Hematopoietic multipotent progenitor cell treated with erythropoietin and hydrocortisone succinate and interleukin-3 and kit ligand, for 17 days (in vitro differentiated cells): ENCODE results near the gene PER2.
"Not testable (repeated sequence)": the region's sequence is repeated elsewhere in the genome, so short reads cannot be mapped to it uniquely, and the experiment has no call there.

Experiments used
- DNase-seq: peaks from one replicate; pipeline ENCODE4 v3.0.0-alpha.2; 2015; ENCODE audit warnings: low spot score

PER2 gene

DNA sequence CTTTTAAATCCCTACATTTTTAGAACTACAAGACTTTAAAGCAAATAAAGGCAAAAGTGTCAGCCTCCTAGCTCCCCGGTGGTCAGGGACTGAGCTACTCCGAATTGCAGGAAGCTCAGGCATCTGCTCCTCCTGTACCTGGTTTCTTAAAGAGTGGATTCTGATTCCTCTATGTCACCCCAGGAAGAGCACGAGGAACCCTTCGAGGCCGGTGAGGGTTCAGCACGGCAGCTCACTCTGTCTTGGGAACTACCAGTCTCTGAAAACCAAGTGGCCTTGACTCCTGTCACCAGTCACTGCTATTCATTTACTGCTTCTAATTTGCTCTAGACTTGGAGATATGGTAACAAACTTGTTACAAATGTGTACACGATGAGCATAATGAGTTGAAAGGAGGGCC lies 2.3 kb downstream of the PER2 start:
- DNase-seq, result no peak

DNA sequence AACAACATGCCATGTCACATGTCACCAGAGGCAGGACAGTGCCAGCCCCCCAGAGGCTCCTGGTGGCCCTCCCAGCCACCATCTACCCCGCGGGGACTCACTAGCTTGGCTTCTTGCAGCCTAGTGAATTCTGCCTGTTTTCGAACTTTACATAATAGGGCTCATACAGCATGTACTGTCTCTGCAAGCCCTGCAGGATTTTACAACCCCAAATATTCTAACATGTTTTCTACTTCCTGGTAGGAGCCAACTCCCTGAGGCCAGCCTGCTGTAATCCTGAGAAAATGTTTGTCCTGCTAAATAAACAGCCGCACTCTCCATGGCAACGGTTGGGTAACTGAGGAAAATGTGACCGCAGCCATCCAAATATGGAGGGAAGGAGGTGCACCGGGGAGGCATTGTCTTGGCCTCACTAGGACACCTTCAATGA lies 2.7 kb downstream of the PER2 start:
- no peak for DNase-seq

DNA sequence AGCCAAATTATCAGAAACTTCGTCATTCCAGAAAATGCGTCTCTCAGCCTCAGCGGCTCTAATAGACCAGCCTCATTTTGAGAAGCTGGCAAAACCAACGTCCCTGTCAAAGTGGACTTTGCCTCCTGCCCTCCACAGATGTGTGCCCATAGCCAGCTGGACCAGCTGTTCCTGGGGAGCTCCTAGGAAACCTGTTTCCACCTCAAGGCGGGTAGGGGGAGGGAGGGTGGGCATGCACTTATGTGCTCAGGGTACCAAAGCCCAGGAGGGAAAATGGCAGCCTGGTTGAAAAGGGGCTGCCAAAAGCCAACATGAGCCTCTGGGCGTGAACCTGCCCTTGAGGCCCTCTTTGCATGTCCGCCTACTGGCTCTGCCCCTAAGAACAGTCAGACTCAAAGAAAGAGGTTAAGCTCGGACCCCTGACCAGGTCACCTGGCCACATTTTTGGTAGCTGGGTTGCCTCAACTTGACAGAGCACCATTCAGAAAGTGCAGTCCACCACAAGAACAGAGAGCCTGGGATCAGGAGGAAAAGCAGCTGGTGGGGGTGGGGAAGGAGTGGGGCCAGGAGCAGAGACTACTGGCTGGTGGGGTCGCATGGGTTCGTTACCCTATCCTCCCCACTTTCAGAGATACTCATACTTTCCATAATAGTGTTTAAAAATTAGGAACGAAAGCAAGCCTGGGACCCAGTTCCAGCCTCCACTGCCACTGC lies 3.5 kb downstream of the PER2 start:
- DNase-seq, result no peak

DNA sequence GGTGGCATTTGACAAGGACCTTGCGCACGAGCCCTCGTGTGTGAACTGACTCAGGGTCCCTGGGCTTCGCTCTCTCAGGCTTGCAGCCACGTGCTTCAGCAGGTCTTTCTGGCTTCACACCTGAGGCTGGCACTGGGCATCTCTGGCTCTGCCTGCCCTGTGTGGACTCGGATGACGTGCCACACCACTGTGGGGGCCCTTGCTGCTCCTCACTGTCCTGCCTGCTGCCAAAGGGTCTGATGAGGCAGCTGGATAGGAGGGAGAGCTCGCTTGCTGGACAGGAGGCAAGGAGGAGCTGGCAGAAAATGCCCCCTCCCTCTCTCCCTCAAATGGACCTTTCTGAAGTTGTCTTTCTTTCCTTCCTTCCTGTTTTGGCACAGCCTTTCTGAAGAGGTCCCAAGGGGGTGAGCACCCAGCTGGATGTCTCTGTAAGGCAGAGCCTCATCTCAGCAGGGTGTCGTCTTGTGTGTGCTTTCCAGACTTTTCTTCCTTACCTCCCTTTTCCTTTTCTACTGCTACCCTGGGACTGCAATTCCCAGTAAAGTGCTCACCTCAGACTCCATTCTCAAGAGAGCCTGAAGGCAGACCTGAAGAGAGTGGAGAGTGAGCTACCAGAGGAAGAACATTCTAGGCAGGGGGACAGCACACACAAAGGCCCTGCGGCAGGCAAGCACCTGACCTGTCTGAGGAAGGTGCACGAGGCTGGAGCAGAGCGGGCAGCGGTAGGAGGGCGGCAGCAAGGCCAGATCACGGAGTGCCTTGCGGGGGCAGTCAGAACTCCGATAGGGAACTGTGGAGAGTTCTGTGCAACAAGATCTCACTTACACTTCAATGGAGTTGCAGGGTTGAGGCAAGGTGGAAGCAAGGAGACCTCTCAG lies 5.3 kb downstream of the PER2 start:
- no peak for DNase-seq

DNA sequence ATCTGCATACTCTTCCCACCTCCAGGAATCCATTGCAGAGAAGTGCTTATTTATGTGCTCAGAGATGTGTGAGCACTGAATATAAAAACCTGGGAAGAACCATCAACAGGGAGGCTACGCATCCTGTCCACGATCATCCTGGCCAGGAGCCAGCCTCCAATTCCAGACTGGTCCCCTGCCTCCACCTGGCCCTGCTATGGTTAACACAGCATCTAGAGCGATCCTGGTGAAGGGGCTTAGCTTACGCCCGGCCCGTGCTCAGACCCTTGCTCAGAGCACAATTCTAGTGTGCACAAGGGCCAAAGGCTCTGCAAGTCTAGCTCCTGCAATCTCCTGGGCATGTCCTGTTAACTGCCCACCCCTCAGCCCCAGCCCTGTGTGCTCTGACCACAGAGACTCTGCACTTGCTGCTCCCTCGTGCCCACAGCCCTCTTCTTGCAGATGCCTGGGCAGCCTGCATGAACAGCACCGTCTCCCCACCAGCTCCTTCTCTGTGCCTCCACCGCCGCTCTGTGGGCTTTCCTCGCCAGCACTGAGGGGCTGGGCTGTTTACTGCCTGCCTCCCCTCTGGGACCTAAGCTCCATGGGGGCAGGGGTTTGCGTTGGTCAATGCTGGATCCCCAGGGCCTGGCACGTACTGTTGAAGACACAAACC lies 6.5 kb downstream of the PER2 start:
- no peak for DNase-seq

DNA sequence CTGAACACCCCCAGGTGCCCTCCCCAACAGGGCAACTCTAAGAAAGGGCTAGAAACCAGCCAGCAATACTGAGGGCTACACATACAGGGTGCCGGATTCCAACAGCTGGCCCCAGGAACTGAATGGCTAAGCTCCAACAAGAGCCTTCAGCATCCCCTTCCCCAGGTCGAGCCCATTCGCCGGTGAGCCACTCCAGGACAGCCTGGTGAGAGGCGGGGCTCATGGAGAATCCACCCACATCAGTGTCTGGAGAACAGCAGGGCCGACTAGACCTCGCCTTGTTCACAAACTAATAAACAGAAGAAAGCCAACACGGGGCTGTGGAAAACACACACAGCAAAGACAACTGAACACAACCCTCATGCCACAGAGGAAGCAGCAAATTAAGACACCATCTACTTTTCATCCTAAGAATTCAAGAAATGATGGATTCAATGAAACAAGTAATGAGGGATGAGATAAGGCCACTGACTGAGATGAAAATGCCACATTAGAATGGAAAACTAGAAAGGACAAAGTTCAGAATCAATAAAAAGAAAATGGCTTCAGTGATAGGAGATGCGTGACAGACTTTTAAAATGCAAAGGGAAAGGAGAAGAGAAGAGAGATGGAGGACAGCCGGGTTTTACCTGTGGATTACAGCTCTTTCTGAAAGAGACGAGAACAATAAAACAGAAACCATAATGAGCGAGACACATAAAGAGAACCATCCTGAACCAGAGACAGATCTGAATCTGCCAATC lies 8.2 kb downstream of the PER2 start:
- DNase-seq, result no peak

DNA sequence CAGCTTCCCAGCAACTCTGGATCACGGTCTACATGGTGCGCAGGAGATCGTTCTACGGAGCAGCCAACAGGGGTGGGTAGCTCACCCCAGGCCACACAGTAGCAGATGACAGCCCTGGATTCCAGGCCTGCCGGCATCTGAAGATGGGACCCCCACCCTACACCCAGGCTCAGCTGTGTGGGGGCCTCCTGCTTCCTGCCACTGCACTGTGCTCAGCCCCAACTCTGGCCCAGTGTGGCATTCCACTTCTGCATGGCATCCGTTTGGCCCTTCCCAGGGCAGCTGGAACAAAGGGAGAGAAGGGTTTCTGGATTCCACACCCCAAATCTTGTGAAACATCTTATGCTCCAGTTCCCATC lies 9.1 kb downstream of the PER2 start:
- DNase-seq, result no peak

DNA sequence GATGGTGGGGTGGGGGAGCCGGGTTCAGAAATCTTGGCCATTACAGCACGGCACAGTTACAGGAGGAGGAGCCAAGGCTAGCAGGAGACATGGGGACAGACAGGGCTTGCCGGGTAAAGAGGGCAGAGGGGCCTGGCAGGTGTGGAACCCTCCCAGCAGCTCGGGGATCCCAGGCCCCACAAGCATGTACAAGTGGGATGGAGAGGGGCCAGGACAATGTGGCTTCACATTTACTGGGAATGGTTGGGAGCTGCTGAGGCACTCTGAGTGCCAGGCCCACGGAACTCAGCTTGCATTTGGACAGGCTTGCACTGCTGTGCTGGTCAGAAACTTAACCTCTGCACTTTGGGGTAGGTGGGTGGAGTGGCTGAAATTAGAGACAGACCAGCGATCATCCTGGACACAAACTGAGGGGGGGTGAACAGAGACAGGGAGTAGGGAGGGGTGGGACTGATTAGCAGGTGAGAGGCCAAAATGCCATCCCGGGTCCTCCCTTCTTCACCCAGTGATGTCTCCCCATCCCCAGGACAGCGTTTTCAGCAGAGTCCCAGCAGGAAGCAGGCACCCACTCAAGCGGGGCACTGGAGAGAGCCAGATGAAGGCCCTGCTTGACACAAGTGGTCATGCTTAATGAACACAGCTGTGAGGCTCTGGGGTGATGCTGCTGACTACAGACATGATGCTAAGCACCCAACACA lies 9.6 kb downstream of the PER2 start:
- DNase-seq, result no peak

DNA sequence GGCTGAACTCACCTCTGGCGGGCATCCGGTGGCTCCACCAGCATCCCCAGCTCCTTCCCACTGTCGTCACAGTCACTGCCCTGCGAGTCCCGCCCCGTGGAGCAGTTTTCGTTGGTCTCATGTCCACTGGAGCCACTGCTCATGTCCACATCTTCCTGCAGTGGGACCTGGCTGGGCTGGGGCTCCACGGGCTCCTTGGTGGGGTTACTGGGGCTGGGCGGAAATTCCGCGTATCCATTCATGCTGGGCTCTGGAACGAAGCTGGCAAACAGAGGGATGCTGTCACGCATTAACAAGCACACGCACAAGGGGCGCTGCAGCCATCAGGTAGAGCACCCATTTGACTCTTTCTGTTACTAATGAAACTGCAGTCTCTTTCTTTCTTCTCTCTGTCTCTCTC lies 10.7 kb downstream of the PER2 start:
- DNase-seq, result no peak

DNA sequence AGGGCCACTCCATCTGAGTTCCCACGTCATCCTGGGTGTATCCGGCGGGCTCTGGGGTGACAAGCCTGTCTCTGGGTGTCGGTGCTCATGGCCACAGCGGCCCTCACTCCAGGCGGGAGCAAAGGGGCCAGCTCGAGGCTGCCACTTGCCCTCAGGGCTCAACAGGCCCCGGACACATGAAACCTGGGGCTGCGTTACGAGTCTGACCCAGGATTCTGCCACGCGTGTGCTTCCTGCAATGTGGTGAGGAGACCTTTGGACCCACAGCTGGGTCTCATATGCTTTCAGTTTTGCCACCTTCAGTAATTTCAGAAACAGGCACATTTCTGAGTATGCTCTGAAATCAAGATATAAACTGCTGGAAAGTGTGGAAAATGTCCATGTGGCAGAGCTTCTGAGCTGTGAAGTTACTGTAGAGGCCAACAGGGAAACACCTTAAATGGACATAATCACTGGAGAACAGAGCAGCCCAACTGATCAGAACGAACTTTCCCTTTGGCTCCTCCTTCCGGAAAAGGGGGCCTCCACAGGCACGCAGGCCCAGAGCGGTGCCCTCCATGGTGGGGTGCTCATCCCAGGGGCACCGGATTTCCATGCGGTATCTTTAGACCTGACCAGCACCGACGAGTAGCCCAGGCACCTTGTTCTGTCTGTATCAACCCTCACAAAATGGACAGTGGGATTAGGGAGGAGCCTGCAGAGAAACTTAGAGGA lies 14.1 kb downstream of the PER2 start:
- no peak for DNase-seq

DNA sequence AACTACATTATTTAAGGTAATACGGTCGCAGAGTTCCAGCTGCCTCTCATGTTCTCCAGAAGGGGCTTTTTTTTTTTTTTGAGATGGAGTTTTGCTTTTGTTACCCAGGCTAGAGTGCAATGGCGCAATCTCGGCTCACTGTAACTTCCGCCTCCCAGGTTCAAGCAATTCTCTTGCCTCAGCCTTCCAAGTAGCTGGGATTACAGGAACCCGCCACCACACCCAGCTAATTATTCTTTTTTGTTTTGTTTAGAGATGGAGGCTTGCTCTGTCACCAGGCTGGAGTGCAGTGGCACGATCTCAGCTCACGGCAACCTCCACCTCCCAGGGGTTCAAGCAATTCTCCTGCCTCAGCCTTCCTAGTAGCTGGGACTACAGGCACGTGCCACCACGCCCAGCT lies 15.0 kb downstream of the PER2 start:
- not testable (repeated sequence) for DNase-seq

DNA sequence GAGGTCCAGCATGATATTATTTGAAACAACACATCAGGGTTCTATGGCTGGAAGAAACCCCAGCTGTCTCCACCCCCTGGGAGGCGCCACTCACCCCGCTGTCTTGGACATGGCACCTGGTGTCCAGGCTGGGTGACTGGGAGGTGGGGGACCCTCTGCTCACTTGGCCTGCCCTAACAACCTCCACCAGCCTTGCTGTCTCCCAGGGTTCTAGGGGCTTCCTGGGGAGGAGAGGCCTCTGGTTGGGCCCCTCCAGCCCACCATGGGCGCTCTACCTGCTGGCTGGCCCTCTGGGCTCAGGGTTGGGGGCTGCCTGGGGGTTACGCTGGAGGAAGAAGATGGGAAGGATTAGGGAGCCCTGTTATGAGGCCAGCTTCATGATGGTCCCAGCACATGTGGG lies 16.3 kb downstream of the PER2 start:
- no peak for DNase-seq

DNA sequence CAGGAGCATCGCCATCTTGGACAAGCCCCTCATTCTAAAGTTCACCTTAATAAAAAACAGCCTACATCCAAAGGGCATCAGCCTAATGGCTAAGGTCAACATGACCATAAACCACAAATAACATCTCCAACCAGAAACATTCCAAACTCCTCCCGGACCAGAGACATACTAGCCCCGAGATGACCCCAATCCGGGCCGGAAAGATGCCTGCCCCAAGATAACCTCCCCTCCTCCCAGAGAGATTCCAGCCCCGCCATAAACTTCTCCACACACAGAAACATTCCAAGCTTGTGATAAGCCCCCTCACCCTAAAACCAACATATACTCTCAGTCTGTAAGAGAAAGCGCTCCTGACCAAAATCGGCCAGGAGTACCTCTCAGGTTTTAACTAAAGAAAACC lies 16.7 kb downstream of the PER2 start:
- not testable (repeated sequence) for DNase-seq

DNA sequence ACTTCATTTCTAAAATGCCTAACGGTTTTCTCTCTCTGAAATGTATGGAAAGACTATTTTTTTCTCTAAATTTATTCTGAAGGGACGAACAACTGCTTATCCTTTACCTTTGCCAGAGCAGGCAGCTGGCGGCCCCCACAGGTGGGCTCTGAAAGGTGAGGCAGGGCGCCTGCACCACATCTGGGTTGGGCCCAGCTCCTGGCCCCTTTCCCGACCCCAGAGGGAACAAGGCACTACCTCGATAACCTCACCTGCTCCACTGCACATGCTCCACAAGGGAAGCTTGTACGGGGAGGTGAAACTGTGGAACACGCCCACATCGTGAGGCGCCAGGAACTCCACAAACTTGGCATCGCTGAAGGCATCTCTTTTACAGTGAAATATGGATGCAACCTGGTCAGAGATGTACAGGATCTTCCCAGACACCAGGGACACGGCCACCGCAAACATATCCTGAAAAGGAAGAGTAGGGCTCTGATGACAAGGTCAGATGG lies 17.3 kb downstream of the PER2 start:
- no peak for DNase-seq

DNA sequence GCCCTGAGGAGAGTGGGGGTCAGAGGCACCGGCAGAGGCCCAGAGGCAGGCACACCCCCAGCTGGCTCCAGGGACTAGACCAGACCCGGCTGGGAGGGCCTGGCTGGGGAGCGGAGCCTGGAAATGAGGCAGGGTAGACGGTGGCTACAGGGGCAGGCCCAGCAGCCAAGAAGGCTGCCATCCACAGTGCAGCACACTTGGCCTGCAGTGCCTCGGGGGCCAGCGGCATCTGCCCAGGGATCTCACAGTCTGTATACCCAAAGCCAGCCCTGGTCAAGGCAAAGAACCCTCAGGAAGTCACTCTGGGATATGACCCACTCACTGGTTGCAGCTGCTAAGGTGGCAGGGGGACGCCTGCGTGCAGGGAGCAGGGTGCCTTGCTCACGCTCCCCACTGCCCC lies 17.8 kb downstream of the PER2 start:
- no peak for DNase-seq

DNA sequence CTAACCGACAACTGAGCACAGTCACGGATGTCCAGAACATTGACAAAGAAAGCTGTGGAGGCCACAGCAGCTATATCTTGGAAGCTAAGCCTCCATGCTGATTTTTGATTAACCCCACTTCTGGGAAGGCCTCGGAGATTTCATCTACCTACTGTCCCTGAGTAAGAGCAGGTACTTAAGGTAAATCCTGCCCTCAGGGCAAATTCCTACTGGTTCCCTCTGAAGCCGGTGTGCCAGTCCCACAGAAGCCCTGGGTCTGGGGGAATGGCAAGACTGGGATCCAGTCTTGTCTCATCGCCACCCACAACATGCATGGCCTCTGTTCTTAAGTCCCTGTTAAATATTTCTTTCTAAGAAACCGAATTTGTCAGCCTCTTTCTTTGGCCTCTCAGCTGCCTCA lies 18.7 kb downstream of the PER2 start:
- no peak for DNase-seq

DNA sequence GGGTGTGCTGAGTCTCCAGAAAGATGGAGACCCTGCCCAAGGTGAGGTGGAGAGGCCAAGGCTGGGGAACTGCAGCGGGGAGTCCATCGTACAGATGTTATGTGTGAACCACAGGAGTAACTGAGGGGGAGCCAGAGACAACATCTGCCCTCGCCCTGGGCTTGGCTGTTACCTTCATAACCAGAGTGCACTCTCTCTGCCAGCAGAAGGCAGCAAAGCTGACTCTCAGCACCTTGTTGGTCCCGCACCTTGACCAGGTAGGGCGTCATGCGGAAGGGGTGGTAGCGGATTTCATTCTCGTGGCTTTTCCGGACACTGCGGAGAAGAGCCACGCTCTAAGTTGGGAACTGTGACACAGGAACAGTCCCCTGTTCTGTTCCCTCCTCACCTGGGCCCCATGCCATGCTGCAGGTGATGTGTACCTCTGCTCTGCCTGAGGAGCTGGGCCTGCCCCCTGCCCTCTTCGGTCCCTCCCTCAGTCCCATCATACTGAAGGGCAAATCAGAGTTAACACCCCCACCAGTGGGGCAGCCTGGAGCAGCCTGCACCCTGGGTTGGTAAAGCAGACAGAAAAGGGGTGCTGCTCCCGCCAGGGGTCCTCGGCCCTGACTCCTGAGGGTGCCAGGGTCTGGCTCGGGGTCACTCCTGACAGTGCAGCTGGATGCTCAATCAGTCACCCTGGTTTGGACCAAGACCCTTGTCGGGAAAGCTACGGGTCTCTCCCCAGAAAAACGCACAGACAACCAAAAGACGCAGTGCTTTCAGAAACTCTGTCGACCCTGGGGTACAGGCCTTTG lies 20.3 kb downstream of the PER2 start:
- no peak for DNase-seq

DNA sequence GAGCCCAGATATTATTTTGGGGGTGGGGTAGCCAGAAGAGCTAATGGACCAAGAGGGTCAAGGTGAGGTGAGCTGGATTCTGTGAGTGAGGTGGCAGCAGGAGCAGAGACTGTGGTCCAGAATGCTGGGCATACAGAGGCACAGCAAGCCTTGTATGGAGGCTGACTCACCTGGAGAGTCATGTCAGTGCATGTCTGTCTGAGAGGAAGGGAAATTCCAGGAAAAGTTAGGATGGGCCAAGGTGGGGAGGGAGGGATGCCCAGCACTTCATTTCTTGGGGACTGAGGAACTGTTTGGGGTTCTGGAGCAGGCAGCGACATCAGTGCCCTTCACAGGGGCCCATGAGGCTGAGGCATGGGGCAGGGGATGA lies 21.1 kb downstream of the PER2 start:
- no peak for DNase-seq

DNA sequence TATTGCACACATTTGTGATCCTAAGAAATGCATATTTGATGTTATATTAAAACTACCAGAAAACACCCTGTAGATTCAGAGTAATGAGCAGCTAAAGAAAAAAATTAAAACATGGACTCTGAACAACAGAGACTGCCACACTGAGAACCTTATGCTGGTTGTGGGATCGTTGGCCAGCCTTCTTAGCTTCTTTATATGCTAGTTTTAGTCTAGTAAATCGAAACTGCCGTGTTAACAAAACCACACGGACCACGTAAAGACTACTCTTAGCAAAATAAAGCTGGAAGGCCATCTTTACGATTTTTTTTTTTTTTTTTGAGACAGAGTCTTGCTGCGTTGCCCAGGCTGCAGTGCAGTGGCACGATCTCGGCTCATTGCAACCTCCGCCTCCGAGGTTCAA lies 22.8 kb downstream of the PER2 start:
- no peak for DNase-seq

DNA sequence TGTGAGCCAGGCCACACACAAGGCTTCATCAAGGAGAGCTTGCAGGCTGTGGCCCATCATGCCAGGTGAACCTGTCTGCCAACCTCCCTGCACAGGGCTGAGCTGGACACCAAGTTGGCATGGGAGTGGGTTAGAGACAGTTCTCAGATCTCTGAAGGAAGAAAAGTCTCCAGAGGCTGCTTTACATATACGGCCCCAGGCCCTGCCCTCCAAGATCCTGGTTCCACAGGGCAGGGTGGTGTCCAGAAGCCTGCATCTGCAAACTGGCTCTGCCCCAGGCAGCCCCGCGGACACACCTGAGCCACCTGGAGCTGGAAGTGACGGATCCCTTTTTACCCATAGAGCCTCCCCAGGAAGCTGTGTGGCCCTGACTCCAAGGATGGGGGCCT lies 24.3 kb downstream of the PER2 start:
- no peak for DNase-seq
